Panc1 (cell line): ENCODE results near the gene PRR36.

Experiments used
- CTCF ChIP-seq: fragments of 450-650 bp; IDR thresholded peaks from 2 replicates; pipeline ENCODE4 v1.5.1; 2017; ENCODE audit warnings: mild to moderate bottlenecking
- POLR2AphosphoS5 ChIP-seq: IDR thresholded peaks from 2 replicates; pipeline ENCODE4 v1.6.1; 2012; ENCODE audit warnings: mild to moderate bottlenecking, low read depth, low read length, moderate library complexity
- REST ChIP-seq, 2 experiments: IDR thresholded peaks; 2 replicates each; pipeline ENCODE4 v1.6.1; 2011 to 2012; ENCODE audit warnings: low read depth in 2 of 2, control low read depth in 1 of 2, low read length in 1 of 2, mild to moderate bottlenecking in 1 of 2, moderate library complexity in 1 of 2; ENCODE audit not compliant: insufficient read depth in 1 of 2

- TF ChIP-seq CTCF (no peak), POLR2AphosphoS5 (no peak), REST (IDR thresholded peaks at IDR 0.05; ENCODE audit: insufficient read depth in 1 of 2, low read depth in 2 of 2, low read length in 1 of 2) (no peak)
These were observed 26.7 kb upstream of the PRR36 start for GRCh38 chr19:7900931-7901330.
